NAMALWA (cell line): ENCODE data around the gene PTPRG.

ENCODE experiments used
- DNase-seq: peaks from one replicate; pipeline ENCODE4 v3.0.0-alpha.2; 2015; ENCODE audit warnings: low spot score

The PTPRG gene

GRCh38 chr3:61589856-61590255, 28.5 kb downstream of the PTPRG start:
- no peak for DNase-seq

DNA sequence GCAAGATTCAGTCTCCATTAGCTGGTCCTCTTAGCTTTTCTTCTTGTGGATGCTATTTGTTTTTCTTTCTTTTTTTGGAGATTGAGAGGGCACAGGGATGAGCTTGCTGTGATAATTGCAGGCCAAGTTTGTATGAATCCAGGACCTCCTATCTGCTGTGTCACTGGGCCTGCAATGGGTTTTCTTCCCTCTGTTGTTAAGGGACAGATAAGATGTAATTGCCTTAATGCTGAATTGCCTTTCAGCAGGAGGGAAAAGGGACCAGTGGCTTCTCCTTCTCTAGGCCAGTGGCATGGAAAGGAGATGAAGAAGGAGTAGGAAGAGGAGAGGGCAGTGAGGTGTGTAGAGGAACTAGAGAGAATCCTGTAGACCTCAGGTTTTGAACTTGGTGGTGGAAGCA, 29.9 kb downstream of the PTPRG start:
- DNase-seq = no peak

- no peak for DNase-seq
Observed at GRCh38 chr3:61593446-61594029, 32.2 kb downstream of the PTPRG start.

DNA sequence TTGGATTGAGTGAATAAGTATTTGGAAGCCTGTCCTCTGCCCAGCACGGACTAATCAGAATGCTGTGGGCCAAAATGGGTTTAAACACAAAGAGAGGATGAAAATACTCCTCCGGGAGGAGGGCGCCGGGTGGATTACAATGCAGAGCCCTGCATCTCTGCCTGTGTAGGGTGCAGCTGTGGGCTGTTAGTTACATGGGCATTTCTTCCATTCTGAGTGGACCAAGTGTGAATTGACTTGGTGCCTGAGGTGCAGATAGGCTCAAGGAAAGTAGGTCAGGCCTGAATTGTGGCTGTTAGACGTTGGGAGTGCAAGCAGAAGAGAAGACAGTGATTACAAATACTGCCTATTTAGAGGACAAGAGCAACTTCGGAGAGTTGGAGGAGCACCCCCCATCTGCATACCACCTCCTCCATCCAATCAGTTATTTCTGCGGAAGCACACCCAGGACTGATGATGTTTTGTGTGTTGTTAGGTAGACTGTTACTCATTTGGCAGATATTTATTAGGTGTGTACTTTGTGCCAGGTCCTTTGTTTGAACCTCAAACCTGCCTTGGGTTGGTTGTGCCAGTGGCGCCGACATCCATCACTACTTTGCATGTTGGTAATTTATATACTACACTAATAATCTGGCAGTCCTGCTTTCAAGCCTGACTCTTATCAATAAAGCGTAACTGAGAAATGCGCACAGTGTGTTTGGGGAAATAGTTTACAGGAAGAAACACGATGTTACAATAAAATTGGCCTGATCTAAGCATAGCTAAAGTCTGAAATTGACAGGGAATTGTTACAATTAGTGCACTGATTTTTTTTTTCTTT, 33.0 kb downstream of the PTPRG start:
- DNase-seq = no peak

DNA sequence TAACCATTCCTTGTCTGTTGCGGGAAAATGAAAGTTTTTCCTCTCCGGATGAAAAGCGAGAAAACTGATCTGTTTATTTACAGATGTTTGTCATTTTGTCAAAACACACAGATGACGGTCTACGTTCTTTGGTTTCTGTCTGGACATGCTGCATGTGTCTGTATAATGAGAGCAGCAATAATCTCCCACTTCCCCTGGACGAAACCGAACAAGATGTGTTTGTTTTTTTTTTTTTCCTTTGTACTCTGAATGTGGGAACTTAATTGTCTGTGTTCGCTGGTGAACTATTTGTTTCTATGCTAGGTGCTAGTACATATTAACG, 33.6 kb downstream of the PTPRG start:
- no peak for DNase-seq

GRCh38 chr3:61595288-61595687, 33.9 kb downstream of the PTPRG start:
- no peak for DNase-seq

- DNase-seq = no peak
Observed at GRCh38 chr3:61595826-61596225, 34.5 kb downstream of the PTPRG start.

DNA sequence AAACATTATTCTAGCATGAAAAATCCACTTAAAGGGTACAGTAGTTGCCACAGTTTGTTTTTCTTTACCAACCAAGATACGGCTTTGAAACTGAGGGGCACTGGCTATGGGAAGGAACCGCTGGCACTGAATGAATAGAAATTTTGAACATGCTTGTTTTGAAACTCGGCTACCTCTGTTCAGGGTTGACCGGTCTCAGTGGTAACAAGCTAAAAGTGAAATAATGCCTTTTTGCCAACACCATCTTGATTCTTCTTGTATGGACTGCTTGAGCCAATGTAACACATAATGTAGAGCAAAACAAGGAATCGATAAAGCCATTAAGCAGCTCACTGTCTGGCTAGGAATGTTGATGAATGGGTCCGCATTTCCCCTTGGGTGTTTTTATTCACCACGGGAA, 36.5 kb downstream of the PTPRG start:
- DNase-seq = no peak

- no peak for DNase-seq
Observed at GRCh38 chr3:61600195-61600594, 38.8 kb downstream of the PTPRG start.

DNA sequence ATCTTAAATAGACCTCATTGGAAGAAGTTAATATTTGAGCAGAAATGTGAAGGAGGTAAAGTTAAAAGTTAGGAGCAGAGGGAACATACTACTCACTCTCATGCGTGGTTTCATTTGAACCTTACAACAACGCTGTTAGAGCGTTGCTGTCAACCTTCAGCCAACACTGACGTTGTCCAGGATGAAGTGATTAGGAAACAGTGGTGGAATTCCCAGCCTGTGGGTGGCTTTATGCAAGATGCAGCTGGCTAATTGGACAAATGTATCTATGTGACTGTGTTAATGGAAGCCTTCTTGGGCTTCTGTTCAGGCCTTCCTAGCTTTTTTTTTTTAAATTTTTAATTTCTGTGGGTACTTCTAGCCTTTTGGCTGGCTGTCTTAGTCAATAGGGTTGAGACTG, 40.5 kb downstream of the PTPRG start:
- no peak for DNase-seq

- no peak for DNase-seq
Observed at GRCh38 chr3:61602466-61602865, 41.1 kb downstream of the PTPRG start.

GRCh38 chr3:61605589-61606175, 44.3 kb downstream of the PTPRG start:
- no peak for DNase-seq

DNA sequence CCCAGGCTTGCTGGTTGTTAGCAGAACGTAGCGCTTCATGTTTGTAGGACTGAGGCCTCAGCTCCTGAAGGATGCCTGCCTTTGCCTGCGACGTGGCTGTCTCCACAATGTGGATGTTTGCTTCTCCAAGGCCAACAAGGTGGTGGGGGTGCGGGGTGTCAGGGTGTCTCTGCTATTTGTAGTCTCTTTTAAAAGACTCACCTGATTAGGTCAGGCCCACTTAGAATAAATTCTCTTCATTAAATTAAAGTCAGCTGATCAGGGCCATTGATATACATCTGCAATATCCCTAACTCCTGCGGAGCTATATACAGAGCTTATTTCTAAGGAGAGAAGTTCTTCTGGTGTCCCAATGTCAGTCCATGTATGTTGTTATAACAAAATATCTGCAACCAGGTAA, 44.8 kb downstream of the PTPRG start:
- no peak for DNase-seq

DNA sequence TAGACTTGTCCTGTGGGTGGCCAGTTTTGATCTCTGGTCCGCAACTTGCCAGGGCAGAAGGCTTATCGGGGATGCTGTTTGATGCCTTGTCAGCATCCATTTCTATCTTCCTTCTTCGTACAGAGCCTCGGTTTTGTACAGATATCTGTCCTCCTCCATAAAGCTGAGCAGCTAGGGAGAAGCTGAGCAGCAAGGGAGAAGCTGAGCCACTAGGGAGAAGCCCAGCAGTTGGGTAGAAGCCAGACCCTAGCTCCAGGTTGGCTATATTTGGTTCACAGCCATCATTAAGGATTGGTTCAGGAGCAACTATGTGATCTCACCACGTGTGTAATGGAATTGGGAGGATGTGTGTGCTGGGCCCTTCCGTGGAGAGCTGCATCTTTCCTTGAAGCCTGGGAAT, 46.7 kb downstream of the PTPRG start:
- DNase-seq = no peak

DNA sequence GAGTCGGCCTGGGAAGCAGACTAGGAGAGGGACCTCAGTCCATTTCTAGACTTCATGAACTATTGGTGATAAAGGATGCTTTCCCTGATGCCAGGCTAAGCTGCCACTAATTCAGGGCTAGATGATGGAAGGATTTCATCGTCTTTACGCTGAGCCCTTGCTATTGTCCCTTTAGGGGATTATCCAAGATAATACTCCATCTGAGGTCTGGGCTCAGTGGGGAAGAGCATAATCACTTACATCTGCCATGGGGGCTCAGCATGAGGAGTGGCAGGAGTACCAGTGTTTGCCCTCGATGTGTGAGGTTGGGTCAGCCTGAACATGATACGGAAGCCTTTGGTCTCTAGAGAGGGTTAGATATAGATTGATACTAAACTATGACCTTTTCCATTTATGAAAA, 47.3 kb downstream of the PTPRG start:
- DNase-seq = no peak

GRCh38 chr3:61610316-61610715, 48.9 kb downstream of the PTPRG start:
- no peak for DNase-seq

DNA sequence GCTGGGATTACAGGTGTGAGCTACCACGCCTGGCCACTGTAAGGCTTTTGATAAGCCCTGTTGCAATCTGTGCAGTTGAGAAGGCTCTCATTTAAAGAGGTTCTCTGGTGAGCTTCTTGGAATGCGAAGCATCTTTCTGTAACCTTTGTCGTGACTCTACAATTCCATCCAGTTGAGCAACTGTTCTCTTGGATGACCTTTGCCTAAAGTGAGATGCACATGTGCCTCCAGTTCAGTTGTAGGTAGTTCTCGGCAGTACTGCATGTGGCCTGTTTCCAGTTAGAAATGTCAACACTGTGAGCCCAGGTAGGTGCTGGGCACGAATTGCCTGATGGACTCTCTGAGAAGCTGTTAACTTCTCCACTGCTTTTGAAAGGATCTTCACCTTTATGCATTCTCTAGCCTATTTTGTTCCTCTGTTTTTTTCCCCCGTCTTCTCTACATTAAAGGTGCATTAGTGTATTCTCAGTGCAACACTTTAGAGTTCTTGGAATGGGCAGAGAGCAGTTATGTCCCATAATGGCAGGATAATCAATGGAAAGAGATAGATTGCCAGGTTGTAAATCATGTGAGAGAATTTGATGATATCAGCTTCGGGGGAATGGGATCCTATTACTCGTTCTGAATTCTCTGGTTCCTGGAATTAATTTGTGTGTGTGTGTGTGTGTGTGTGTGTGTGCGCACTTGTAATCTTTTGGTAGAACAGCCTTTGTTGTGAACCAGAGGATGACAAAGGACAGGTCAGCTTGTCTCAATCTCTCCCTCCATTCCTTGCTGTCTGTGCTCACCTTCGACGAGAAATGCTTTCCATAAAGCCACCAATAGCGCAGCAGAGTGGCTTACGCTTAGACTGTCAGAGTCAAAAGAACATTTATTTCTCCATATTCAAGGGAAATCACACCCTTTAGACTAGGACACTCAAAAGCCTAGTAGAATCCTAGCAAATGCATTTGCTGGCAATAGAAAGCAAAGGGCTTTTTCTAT, 51.1 kb downstream of the PTPRG start:
- no peak for DNase-seq

GRCh38 chr3:61613666-61614065, 52.3 kb downstream of the PTPRG start:
- DNase-seq = no peak

DNA sequence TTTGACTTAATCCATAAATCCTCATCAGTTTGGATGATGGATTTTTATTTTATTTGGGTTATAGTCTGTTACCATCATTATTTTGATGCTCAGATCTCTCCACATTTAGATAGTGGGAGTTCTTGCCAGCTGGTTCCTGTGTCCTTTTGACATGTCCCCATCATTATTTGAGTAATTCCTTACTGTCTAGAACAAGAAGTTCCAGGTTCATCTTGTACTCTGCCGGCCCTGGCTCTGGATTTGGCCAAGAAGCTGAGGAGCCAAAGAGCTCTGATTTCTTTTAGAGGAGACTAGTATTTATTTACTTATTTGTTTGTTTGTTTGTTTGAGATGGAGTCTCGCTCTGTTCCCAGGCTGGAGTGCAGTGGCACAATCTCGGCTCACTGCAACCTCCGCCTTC, 54.3 kb downstream of the PTPRG start:
- DNase-seq = no peak

DNA sequence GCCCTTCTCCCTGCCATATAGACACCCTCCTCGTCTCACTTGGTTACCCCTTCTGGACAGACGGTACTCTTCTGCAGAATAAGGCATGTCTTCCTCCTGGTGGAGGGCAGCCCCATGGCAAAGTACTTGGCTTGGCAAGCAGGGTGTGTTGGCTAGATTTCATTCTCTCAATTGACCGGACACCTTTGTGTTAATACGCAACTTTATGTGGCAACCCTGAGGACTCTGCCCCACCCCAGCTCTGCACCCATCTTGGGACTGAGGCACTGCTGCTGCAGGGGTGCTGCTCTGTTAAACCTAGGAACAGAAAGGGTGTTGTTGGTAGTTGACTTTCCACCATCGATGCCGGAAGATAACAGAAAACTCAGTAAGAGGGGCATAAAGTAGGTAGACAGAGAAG, 55.2 kb downstream of the PTPRG start:
- DNase-seq = no peak

DNA sequence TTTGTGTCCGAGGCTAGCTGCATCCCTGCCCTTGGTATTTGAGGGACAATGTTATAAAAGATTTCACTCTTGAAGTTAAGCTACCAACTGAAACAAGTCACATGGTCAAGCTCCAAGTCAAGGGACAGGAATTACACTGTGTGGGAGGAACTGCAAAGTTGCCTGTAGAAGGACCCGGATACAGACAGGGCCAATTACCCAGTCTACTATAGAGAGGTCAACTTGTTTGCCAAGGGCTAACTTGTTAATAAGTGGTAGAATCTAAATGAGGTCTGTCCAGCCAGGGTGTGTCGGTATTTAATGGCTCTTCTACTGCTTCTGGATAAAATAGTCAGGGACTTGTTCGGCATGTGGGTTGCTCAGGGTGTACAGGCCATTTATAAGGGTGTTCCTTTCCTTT, 55.7 kb downstream of the PTPRG start:
- no peak for DNase-seq

DNA sequence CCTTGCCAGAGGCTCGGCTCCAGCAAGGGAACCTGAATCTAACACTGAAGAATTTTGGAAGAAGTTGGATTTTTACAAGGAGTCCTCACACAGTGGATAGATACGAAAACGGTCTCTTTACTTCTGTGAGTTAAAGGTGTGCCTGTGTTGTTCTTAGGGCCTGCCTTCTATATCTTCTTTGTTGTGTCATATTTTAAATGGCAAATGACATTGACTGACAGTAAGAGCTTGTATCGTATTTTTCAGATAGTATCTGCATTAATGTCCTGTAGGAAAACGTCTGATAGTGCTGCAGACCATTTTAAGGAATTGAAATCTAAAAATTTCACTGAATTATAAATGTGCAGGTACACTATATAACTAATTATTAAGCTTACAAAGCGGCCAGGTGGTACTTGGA, 56.3 kb downstream of the PTPRG start:
- DNase-seq = no peak

- no peak for DNase-seq
Observed at GRCh38 chr3:61618231-61618630, 56.9 kb downstream of the PTPRG start.
